Measurements from ENCODE around the gene USP32. TPM values are rescaled to one million over a fixed set of nuclear protein-coding genes. Genes with fewer than 3 reads are reported as not detected.

Gene USP32
- total and polyA plus RNA-seq, 4 experiments from 2014 or later: 2.6 to 36.2 (median 20.4) TPM

DNA sequence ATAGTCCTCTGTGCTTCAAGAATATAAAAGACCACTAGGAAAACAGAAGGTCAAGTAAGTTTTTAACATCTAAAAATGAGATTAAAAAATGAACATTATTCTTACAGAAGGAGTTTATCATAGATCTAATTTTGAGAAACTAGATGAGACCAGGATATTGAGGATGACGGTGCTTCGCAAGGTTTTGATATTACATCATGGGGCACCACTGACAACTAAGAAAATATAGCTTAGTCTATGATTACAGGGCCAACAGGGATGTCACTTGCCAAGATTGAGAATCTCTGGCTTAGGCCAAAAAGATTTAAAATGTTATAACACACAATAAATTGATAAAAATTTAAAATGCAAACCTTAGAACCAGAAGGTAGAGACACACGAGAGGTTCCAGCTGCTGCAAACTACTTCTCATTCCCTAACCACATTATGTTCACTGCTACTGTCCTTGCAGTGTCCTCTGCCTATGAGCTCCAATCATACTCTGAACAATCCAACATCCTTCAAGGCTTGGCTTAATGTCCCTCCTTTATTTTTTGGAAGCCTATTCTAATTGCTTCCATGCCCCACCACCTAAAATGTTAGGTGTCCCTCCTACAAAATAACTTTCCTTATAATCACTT, 33.2 kb downstream of the USP32 start:
- Mint-ChIP-seq H3K27me3 (no peaks in the 10 kb centered on the region), H3K9me3 (no peaks in the 10 kb centered on the region), H3K4me1 (peaks cover 20 to 31% (median 25%) of the 10 kb centered on the region in 4 donors), H3K36me3 (peaks cover 1 to 13% of the 10 kb centered on the region in 2 donors), H3K4me3 (no peak overlapping the region), H3K27ac (peak overlapping the region in 1 of 7 donors; percentile 8)
- ChIA-PET POLR2A (ENCODE audit: partially characterized antibody) (no interaction called here), CTCF (ENCODE audit: partially characterized antibody) (interaction anchor here (0.6 to 1.2 kb wide), 2 partner anchors 11 to 14 kb away, joined by 3 to 5 read pairs; no protein-coding TSS in a partner anchor)
- H3K36me3 ChIP-seq (ENCODE audit: insufficient read depth, low read length): no peaks in the 10 kb centered on the region
- no peak overlapping the region for H3K4me3 ChIP-seq (ENCODE audit: low read length in 2 of 2)
- no peak overlapping the region for H3K27ac ChIP-seq (ENCODE audit: low read depth, low read length)
- H3K27me3 ChIP-seq (ENCODE audit: insufficient read depth, low read length): no peaks in the 10 kb centered on the region
- H3K4me1 ChIP-seq (ENCODE audit: insufficient read depth, low read length): peaks cover 21% of the 10 kb centered on the region
- intact Hi-C loops (cut with micrococcal nuclease): no loop called here
- no peak for DNase-seq
- no peaks in the 10 kb centered on the region for H3K9me3 ChIP-seq (ENCODE audit: control insufficient read depth in 1 of 2, low read length in 2 of 2)

- peaks cover 21 to 31% (median 26%) of the 10 kb centered on the region in 4 donors for H3K4me1 Mint-ChIP-seq
- Histone ChIP-seq H3K27ac (ENCODE audit: low read depth, low read length) (no peak overlapping the region), H3K36me3 (ENCODE audit: insufficient read depth, low read length) (no peaks in the 10 kb centered on the region), H3K4me3 (ENCODE audit: low read length in 2 of 2) (no peak overlapping the region), H3K9me3 (ENCODE audit: control insufficient read depth in 1 of 2, low read length in 2 of 2) (no peaks in the 10 kb centered on the region), H3K27me3 (ENCODE audit: insufficient read depth, low read length) (no peaks in the 10 kb centered on the region), H3K4me1 (ENCODE audit: insufficient read depth, low read length) (peaks cover 21% of the 10 kb centered on the region)
- POLR2A ChIA-PET (ENCODE audit: partially characterized antibody): no interaction called here
- intact Hi-C loops (cut with micrococcal nuclease): no loop called here
- H3K27me3 Mint-ChIP-seq: no peaks in the 10 kb centered on the region
- peaks cover 1 to 13% of the 10 kb centered on the region in 2 donors for H3K36me3 Mint-ChIP-seq
- CTCF ChIA-PET (ENCODE audit: partially characterized antibody): no interaction called here
- H3K4me3 Mint-ChIP-seq: no peak overlapping the region
- H3K27ac Mint-ChIP-seq: no peak overlapping the region
- no peaks in the 10 kb centered on the region for H3K9me3 Mint-ChIP-seq
- no peak for DNase-seq
These were observed 35.0 kb downstream of the USP32 start for GRCh38 chr17:60356940-60357339.

DNA sequence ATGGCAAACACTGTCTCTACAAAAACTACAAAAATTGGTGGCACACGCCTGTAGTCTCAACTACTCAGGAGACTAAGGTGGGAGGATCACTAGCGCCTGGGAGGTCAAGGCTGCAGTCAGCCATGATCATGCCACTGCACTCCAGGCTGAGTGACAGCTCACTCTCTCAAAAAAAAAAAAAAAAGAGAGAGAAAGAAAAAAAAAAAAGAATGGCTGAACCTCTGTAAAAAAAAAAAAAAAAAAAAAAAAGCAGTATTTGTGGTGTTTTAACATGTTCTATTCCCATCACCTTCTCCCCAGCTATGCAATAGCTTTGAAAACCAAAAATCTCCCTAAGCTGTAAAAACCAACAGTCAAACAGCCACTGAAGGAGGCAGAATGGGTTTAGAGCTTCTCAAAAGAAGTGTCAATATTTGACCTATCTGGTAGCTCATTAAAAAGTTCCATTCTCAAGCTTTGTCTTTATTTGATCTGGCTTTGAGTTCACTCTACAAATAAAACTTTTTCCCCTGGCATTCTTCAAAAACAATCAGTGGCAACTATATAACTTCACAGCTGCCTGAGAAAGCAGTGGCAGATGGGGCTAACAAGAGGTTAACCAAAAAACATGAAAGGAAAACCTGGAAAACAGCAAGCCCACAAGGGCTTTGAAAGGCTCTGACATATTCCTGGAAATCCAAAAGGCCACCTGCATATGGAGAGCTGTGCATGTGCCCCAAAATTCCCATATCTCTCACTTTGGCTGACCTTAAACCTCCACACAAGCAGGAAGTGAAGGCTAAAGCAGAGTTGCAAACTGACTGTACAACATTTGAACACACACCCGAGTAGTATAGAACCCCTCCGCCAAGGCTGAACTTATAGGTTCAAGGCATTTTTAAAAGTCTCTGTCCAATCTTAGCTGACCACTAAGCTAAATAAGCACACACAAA, 36.0 kb downstream of the USP32 start:
- Mint-ChIP-seq H3K36me3 (peaks cover 1 to 13% of the 10 kb centered on the region in 2 donors), H3K27ac (peak overlapping the region in 4 of 7 donors; percentile 18 to 63 (median 58)), H3K9me3 (no peaks in the 10 kb centered on the region), H3K27me3 (no peaks in the 10 kb centered on the region), H3K4me3 (peak overlapping the region in 3 of 8 donors; percentile 10 to 35 (median 35)), H3K4me1 (peaks cover 21 to 31% (median 25%) of the 10 kb centered on the region in 4 donors)
- Histone ChIP-seq H3K4me3 (ENCODE audit: low read length in 2 of 2) (no peak overlapping the region), H3K9me3 (ENCODE audit: control insufficient read depth in 1 of 2, low read length in 2 of 2) (no peaks in the 10 kb centered on the region), H3K27me3 (ENCODE audit: insufficient read depth, low read length) (no peaks in the 10 kb centered on the region), H3K36me3 (ENCODE audit: insufficient read depth, low read length) (no peaks in the 10 kb centered on the region), H3K27ac (ENCODE audit: low read depth, low read length) (no peak overlapping the region), H3K4me1 (ENCODE audit: insufficient read depth, low read length) (peaks cover 21% of the 10 kb centered on the region)
- ChIA-PET CTCF (ENCODE audit: partially characterized antibody) (interaction anchor here (0.6 to 1.1 kb wide), 2 partner anchors 11 to 53 kb away, joined by 3 to 4 read pairs; no protein-coding TSS in a partner anchor), POLR2A (ENCODE audit: partially characterized antibody) (no interaction called here)
- DNase-seq: no peak
- intact Hi-C loops (cut with micrococcal nuclease): no loop called here

- H3K4me3 Mint-ChIP-seq: no peak overlapping the region
- H3K36me3 Mint-ChIP-seq: peaks cover 1 to 12% of the 10 kb centered on the region in 2 donors
- Histone ChIP-seq H3K4me3 (ENCODE audit: low read length in 2 of 2) (no peak overlapping the region), H3K27me3 (ENCODE audit: insufficient read depth, low read length) (no peaks in the 10 kb centered on the region), H3K9me3 (ENCODE audit: control insufficient read depth in 1 of 2, low read length in 2 of 2) (no peaks in the 10 kb centered on the region), H3K4me1 (ENCODE audit: insufficient read depth, low read length) (peaks cover 21% of the 10 kb centered on the region), H3K36me3 (ENCODE audit: insufficient read depth, low read length) (no peaks in the 10 kb centered on the region), H3K27ac (ENCODE audit: low read depth, low read length) (no peak overlapping the region)
- POLR2A ChIA-PET (ENCODE audit: partially characterized antibody): no interaction called here
- no peaks in the 10 kb centered on the region for H3K9me3 Mint-ChIP-seq
- H3K4me1 Mint-ChIP-seq: peaks cover 21 to 31% (median 26%) of the 10 kb centered on the region in 4 donors
- DNase-seq: no peak
- H3K27ac Mint-ChIP-seq: peak overlapping the region in 1 of 7 donors; percentile 65
- H3K27me3 Mint-ChIP-seq: no peaks in the 10 kb centered on the region
- CTCF ChIA-PET (ENCODE audit: partially characterized antibody): interaction anchor here (0.8 kb wide), 1 partner anchor 17 kb away, joined by 3 read pairs; no protein-coding TSS in a partner anchor
- intact Hi-C loops (cut with micrococcal nuclease): no loop called here
These were observed 37.7 kb downstream of the USP32 start for GRCh38 chr17:60354223-60354622.

GRCh38 chr17:60353773-60354172, 38.2 kb downstream of the USP32 start:
- no peaks in the 10 kb centered on the region for H3K27me3 ChIP-seq (ENCODE audit: insufficient read depth, low read length)
- H3K36me3 Mint-ChIP-seq: peaks cover 1 to 8% of the 10 kb centered on the region in 2 donors
- H3K9me3 Mint-ChIP-seq: no peaks in the 10 kb centered on the region
- POLR2A ChIA-PET (ENCODE audit: partially characterized antibody): no interaction called here
- H3K36me3 ChIP-seq (ENCODE audit: insufficient read depth, low read length): no peaks in the 10 kb centered on the region
- no peak overlapping the region for H3K27ac ChIP-seq (ENCODE audit: low read depth, low read length)
- peaks cover 21 to 31% (median 26%) of the 10 kb centered on the region in 4 donors for H3K4me1 Mint-ChIP-seq
- H3K4me3 ChIP-seq (ENCODE audit: low read length in 2 of 2): no peak overlapping the region
- CTCF ChIA-PET (ENCODE audit: partially characterized antibody): interaction anchor here (0.8 kb wide), 1 partner anchor 17 kb away, joined by 3 read pairs; no protein-coding TSS in a partner anchor
- intact Hi-C loops (cut with micrococcal nuclease): no loop called here
- H3K9me3 ChIP-seq (ENCODE audit: control insufficient read depth in 1 of 2, low read length in 2 of 2): no peaks in the 10 kb centered on the region
- H3K4me1 ChIP-seq (ENCODE audit: insufficient read depth, low read length): peaks cover 21% of the 10 kb centered on the region
- no peak for DNase-seq
- H3K27me3 Mint-ChIP-seq: no peaks in the 10 kb centered on the region
- H3K27ac Mint-ChIP-seq: no peak overlapping the region
- H3K4me3 Mint-ChIP-seq: no peak overlapping the region

DNA sequence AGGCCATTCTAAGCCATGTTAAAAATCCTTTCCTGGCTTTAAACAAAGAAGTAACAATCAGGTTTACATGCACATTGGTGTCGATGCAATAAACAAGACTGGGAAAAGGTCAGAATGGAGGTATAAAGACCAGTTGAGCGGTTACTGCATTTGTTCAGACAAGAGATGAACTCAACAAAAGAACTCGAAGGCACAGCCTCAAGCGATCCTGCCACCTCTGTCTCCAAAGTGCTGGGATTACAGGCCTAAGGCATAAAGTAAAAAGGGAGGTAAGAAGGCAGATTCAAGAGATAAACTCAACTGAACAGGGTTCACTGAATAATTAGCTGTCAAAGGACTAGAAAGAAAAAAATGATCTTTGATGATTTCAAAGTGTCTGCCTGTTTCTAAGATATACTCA, 39.4 kb downstream of the USP32 start:
- ChIA-PET POLR2A (ENCODE audit: partially characterized antibody) (no interaction called here), CTCF (ENCODE audit: partially characterized antibody) (no interaction called here)
- H3K27me3 Mint-ChIP-seq: no peaks in the 10 kb centered on the region

GRCh38 chr17:60352071-60352470, 39.9 kb downstream of the USP32 start:
- no peaks in the 10 kb centered on the region for H3K9me3 Mint-ChIP-seq
- H3K27me3 ChIP-seq (ENCODE audit: insufficient read depth, low read length): no peaks in the 10 kb centered on the region
- peaks cover 21% of the 10 kb centered on the region for H3K4me1 ChIP-seq (ENCODE audit: insufficient read depth, low read length)
- POLR2A ChIA-PET (ENCODE audit: partially characterized antibody): no interaction called here
- no peak overlapping the region for H3K27ac ChIP-seq (ENCODE audit: low read depth, low read length)
- H3K4me3 ChIP-seq (ENCODE audit: low read length in 2 of 2): no peak overlapping the region
- H3K4me3 Mint-ChIP-seq: no peak overlapping the region
- no peak for DNase-seq
- CTCF ChIA-PET (ENCODE audit: partially characterized antibody): interaction anchor here (0.6 kb wide), 1 partner anchor 54 kb away, joined by 3 read pairs; no protein-coding TSS in a partner anchor
- H3K4me1 Mint-ChIP-seq: peaks cover 21 to 28% (median 25%) of the 10 kb centered on the region in 4 donors
- peaks cover 1 to 8% of the 10 kb centered on the region in 2 donors for H3K36me3 Mint-ChIP-seq
- no peak overlapping the region for H3K27ac Mint-ChIP-seq
- intact Hi-C loops (cut with micrococcal nuclease): no loop called here
- H3K36me3 ChIP-seq (ENCODE audit: insufficient read depth, low read length): no peaks in the 10 kb centered on the region
- no peaks in the 10 kb centered on the region for H3K9me3 ChIP-seq (ENCODE audit: control insufficient read depth in 1 of 2, low read length in 2 of 2)
- H3K27me3 Mint-ChIP-seq: no peaks in the 10 kb centered on the region

More for the DNA sequence above, 39.4 kb downstream of the USP32 start:
- no peaks in the 10 kb centered on the region for H3K36me3 ChIP-seq (ENCODE audit: insufficient read depth, low read length)
- no peaks in the 10 kb centered on the region for H3K27me3 ChIP-seq (ENCODE audit: insufficient read depth, low read length)
- no peak overlapping the region for H3K27ac ChIP-seq (ENCODE audit: low read depth, low read length)
- no peak for DNase-seq
- intact Hi-C loops (cut with micrococcal nuclease): no loop called here
- Mint-ChIP-seq H3K9me3 (no peaks in the 10 kb centered on the region), H3K4me3 (no peak overlapping the region), H3K36me3 (peaks cover 1 to 8% of the 10 kb centered on the region in 2 donors), H3K27ac (no peak overlapping the region), H3K4me1 (peaks cover 21 to 28% (median 26%) of the 10 kb centered on the region in 4 donors)
- no peaks in the 10 kb centered on the region for H3K9me3 ChIP-seq (ENCODE audit: control insufficient read depth in 1 of 2, low read length in 2 of 2)
- peaks cover 21% of the 10 kb centered on the region for H3K4me1 ChIP-seq (ENCODE audit: insufficient read depth, low read length)
- H3K4me3 ChIP-seq (ENCODE audit: low read length in 2 of 2): no peak overlapping the region
